GM12875 (cell line): ENCODE data around the gene LRRC61.

Experiments
- H3K4me3 ChIP-seq: one replicate; pipeline ENCODE4 v1.5.1; 2011; ENCODE audit warnings: low read depth, low read length, control low read depth
- CTCF ChIP-seq: IDR thresholded peaks from 2 replicates; pipeline ENCODE4 v1.5.1; 2011; ENCODE audit warnings: low read depth, mild to moderate bottlenecking, control low read depth, inconsistent platforms, low read length, moderate library complexity, borderline replicate concordance; ENCODE audit not compliant: insufficient read depth

Gene LRRC61

GRCh38 chr7:150369748-150370501 lies 46.8 kb downstream of the LRRC61 start:
- H3K4me3 ChIP-seq = peak overlapping the region; percentile 95
- TF ChIP-seq CTCF = no peak

GRCh38 chr7:150370612-150371071 lies 47.5 kb downstream of the LRRC61 start:
- TF ChIP-seq CTCF = no peak
- peak overlapping the region; percentile 95 for H3K4me3 ChIP-seq

DNA sequence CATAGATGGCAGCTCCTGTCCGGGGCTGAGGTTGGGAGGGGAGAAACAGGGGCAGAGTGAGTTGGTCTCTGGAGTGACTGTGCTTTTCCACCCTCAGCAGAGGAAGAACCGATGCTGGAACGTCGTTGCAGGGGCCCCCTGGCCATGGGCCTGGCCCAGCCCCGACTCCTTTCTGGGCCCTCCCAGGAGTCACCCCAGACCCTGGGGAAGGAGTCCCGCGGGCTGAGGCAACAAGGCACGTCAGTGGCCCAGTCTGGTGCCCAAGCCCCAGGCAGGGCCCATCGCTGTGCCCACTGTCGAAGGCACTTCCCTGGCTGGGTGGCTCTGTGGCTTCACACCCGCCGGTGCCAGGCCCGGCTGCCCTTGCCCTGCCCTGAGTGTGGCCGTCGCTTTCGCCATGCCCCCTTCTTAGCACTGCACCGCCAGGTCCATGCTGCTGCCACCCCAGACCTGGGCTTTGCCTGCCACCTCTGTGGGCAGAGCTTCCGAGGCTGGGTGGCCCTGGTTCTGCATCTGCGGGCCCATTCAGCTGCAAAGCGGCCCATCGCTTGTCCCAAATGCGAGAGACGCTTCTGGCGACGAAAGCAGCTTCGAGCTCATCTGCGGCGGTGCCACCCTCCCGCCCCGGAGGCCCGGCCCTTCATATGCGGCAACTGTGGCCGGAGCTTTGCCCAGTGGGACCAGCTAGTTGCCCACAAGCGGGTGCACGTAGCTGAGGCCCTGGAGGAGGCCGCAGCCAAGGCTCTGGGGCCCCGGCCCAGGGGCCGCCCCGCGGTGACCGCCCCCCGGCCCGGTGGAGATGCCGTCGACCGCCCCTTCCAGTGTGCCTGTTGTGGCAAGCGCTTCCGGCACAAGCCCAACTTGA lies 48.2 kb downstream of the LRRC61 start:
- no peak for TF ChIP-seq CTCF

DNA sequence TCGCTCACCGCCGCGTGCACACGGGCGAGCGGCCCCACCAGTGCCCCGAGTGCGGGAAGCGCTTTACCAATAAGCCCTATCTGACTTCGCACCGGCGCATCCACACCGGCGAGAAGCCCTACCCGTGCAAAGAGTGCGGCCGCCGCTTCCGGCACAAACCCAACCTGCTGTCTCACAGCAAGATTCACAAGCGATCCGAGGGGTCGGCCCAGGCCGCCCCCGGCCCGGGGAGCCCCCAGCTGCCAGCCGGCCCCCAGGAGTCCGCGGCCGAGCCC lies 48.8 kb downstream of the LRRC61 start:
- no peak for TF ChIP-seq CTCF
- H3K4me3 ChIP-seq = no peak overlapping the region

More for the DNA sequence above, 48.2 kb downstream of the LRRC61 start:
- H3K4me3 ChIP-seq = no peak overlapping the region

GRCh38 chr7:150372271-150373048 lies 49.3 kb downstream of the LRRC61 start:
- TF ChIP-seq CTCF = no peak
- no peak overlapping the region for H3K4me3 ChIP-seq

DNA sequence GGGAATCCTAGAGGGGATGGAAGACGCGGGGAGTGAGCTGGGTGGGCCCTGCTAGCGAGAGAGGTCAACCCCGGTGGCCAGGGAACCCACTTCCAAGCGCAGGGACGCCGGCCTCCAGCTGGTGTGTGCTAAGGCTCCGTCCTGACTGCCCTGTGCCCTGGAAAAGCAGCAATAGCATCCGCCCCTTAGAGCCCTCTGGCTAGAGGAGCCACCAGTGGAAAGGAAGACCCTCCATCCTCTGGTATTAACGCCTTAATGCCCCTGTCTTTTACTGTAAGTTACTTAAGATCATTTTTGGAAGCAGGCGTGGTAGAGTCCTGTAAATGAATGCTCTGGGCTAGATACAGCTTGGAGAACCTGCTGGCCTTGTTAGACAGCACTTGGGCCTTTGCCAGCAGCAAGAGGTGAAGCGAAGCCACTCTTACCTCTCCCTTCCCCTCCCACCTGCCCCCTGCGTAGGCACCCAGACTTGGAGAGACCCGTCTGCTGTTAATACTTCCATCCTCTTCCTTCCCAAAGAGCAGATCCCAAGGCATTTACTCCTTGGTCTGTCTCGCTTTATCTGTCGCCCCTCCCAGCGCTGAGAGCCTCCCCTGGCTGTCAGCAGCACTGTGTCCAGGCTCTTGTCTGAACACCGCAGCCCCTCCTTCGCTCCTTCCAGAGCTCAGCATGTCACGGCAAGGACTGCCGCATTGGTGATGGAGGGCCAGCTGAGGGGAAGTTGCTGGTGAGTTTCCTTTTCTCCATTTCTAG lies 50.1 kb downstream of the LRRC61 start:
- TF ChIP-seq CTCF = no peak
- no peak overlapping the region for H3K4me3 ChIP-seq
